GM23248 (cell line): ENCODE measurements around the gene MRPL38.

ENCODE experiments used
- EZH2 ChIP-seq: fragments of 200-600 bp; sonication (generic); IDR thresholded peaks from 2 replicates; pipeline ENCODE4 v1.6.1; 2018; ENCODE audit warnings: antibody characterized with exemption, mild to moderate bottlenecking; ENCODE audit not compliant: insufficient read depth, poor library complexity, severe bottlenecking
- EZH2phosphoT487 ChIP-seq: fragments of 200-600 bp; sonication (generic); IDR thresholded peaks from 2 replicates; pipeline ENCODE4 v1.6.1; 2018; ENCODE audit warnings: antibody characterized with exemption, moderate library complexity, mild to moderate bottlenecking, low read depth; ENCODE audit not compliant: insufficient read depth

DNA sequence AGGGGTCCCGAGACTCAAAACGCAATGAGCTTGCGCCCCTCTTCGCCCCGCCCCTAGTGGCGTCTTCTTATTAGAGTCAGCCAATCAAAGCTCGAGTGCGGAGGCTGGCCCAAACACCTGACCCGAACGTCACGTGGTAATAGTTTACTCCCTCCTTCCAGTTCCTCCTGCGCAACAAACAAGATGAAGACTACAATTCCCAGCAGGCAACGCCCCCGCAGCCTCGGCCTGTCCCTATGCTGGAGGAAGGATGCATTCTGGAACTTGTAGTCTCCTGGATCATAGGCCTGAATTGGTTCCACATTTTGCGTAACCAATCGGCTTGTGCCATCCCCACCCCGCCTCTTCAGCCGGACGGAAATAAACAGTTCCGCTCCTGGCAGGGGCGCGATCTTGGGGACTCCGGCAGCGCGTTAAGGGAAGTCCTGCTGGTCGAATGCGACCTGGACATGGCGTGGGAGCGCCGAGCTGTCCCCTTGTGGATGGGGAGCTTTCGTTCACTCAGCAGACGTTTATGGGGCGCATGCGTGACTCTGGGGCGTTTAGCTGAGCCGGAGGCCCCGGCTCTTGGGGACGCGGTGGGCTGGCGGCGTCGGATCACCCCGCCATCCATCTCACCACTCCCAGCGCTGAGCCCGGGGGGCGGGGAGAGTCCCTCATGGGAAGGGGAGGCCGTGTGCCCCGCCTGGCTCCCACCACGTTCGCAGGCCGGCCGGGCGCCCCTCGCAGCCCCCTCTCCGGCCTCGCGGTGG, 49.2 kb downstream of the MRPL38 start, which contains the start of gene WBP2:
- TF ChIP-seq EZH2phosphoT487, result no peak
- TF ChIP-seq EZH2, result no peak
